Neutrophil (primary cell): ENCODE results near the gene FBXW12.
"Not testable (repeated sequence)": the region's sequence is repeated elsewhere in the genome, so short reads cannot be mapped to it uniquely, and the experiment has no call there.

Experiments
- H3K27ac ChIP-seq: fragments of 200-600 bp; sonication (generic); 2 replicates; pipeline ENCODE4 v1.5.1; 2016; ENCODE audit warnings: mild to moderate bottlenecking, moderate library complexity
- H3K27me3 ChIP-seq: fragments of 200-600 bp; sonication (generic); 2 replicates; pipeline ENCODE4 v1.6.0; 2016; ENCODE audit warnings: mild to moderate bottlenecking
- H3K36me3 ChIP-seq: fragments of 200-600 bp; sonication (generic); 2 replicates; pipeline ENCODE4 v1.5.1; 2017
- H3K4me1 ChIP-seq, 2 experiments: fragments of 200-600 bp in 1 of 2; sonication (generic) in 1 of 2; 1 replicate in 1 of 2; 2 replicates in 1 of 2; pipeline versions ENCODE4 v1.5.1 to v1.6.1; 2013 to 2016; ENCODE audit warnings: low read depth in 1 of 2, low read length in 1 of 2, mild to moderate bottlenecking in 1 of 2, moderate library complexity in 1 of 2; ENCODE audit not compliant: control insufficient read depth in 1 of 2, insufficient read depth in 1 of 2
- H3K4me3 ChIP-seq, 2 experiments: fragments of 200-600 bp in 1 of 2; sonication (generic) in 1 of 2; 1 replicate in 1 of 2; 2 replicates in 1 of 2; pipeline ENCODE4 v1.5.1; 2013 to 2016; ENCODE audit warnings: low read depth in 1 of 2, low read length in 1 of 2, mild to moderate bottlenecking in 1 of 2, moderate library complexity in 1 of 2
- H3K9me3 ChIP-seq: fragments of 200-600 bp; sonication (generic); 2 replicates; pipeline ENCODE4 v1.5.1; 2016
- CTCF ChIP-seq: fragments of 200-600 bp; sonication (generic); IDR thresholded peaks from 2 replicates; pipeline ENCODE4 v1.5.1; 2016; ENCODE audit warnings: antibody characterized with exemption

FBXW12 gene

DNA sequence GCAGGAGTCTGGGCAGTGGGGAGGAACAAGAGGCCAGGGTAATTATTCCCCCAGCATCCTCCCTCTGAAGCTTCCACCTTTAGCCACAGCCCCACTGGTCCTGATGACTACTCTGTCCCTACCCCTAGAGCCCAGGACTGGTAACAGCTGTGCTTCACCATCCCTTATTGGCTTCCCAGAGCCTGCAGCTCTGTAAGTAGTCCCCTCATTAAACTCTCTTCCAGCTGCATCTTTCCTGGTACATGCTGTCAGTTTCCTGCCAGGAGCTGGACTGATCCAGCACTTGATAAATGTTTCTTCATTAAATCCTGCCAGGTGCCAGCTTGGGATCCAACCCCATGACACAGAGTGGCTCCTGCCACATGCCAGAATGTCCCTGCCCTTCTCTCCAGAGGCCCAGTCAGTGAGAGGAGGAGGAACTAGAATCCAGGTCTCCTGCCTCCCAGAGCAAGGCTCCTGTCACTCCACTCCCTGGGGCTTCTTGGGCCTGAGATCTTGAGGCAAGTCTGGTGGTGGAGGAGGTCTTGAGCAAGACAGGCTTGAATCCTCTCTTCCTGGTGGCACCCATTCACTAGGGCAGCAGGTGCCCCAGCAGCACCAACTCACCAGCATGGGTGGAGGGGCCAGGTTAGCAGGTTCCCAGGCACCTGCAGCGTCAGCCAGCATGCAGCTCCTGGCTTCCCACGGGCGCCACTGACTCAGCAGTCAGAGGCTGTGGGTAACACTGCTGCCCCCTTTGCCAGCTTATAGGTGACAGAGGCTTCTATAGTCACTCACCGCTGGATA is 27.6 kb downstream of the FBXW12 start:
- Histone ChIP-seq H3K4me3 (no peak overlapping the region), H3K9me3 (no peaks in the 10 kb centered on the region), H3K27me3 (no peaks in the 10 kb centered on the region), H3K4me1 (peaks cover 37 to 43% of the 10 kb centered on the region in 2 experiments), H3K36me3 (no peaks in the 10 kb centered on the region), H3K27ac (peak overlapping the region; percentile 66)
- TF ChIP-seq CTCF, result no peak

DNA sequence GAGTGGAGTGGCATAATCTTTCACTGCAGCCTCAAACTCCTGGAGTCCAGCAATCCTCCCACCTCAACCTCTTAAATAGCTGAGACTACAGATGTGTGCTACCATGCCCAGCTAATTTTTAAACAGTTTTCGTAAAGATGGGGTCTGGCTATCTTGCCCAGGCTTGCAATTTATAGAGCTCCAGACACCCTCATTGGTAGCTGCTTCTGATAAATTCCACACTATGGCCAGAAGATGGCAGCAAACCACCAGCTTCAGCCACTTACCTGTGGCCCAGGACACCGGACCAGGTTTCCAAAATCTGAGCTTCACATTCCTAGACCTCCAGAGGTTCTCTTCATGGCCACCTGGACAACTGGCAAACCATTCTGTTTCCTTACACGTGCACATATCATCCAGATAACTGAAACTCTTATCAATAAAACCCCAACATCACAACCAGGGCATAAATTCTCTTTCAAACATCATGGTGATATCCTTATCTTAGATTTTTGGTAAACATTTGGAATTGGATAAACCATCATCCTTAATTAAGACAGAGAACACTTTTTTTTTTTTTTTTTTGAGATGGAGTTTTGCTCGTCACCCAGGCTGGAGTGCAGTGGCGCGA is 28.9 kb downstream of the FBXW12 start:
- peak; percentile 85 for TF ChIP-seq CTCF
- Histone ChIP-seq H3K4me1 (peaks cover 37 to 40% of the 10 kb centered on the region in 2 experiments), H3K4me3 (no peak overlapping the region), H3K9me3 (no peaks in the 10 kb centered on the region), H3K36me3 (no peaks in the 10 kb centered on the region), H3K27me3 (no peaks in the 10 kb centered on the region), H3K27ac (no peak overlapping the region)

DNA sequence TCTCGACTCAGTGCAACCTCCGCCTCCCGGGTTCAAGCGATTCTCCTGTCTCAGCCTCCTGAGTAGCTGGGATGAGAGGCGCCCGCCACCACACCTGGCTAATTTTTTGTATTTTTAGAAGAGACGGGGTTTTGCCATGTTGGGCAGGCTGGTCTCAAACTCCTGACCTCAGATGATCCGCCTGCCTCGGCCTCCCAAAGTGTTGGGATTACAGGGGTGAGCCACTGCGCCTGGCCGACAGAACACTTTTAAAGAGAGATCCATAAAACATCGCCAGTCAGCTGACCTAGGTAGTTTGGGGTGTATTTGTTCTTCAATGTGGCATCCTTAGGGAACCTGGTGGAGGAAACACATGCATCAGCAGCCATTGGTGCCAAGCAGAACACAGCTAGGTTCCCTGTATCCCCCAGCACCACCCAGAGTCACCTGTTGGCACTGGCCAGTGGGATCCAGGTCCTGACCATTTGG is 29.4 kb downstream of the FBXW12 start:
- peaks cover 34% of the 10 kb centered on the region in 2 experiments for H3K4me1 ChIP-seq
- H3K9me3 ChIP-seq, H3K27me3 ChIP-seq, H3K36me3 ChIP-seq, H3K4me3 ChIP-seq, H3K27ac ChIP-seq: not testable (repeated sequence)

DNA sequence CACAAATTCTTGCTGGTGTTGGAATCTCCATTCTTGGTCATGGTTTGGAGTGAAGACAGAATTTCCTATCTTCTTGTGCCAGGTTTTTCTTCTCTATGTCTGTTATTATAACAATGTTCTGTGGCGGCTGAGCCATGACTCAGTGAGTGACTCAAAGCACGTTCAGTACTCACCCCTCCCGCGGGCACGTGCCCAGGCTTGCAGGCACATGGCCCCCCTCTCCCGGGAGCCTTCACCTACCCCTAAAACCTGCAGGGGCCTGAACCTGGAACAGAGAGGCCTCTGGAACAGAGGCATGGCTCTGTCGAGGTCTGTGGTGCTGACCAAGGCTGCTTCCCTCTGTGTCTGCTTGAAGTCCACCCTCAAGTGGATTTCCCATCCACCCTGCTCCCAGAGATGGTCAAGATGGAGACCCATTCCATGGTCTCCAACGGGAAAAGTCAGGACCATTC is 30.3 kb downstream of the FBXW12 start:
- TF ChIP-seq CTCF, result no peak
- Histone ChIP-seq H3K4me3 (no peak overlapping the region), H3K4me1 (peaks cover 27% of the 10 kb centered on the region in 2 experiments), H3K27me3 (no peaks in the 10 kb centered on the region), H3K27ac (no peak overlapping the region), H3K9me3 (no peaks in the 10 kb centered on the region), H3K36me3 (no peaks in the 10 kb centered on the region)

- no peak for TF ChIP-seq CTCF
- Histone ChIP-seq H3K27ac (no peak overlapping the region), H3K9me3 (no peaks in the 10 kb centered on the region), H3K4me3 (no peak overlapping the region), H3K4me1 (peaks cover 21% of the 10 kb centered on the region in 2 experiments), H3K27me3 (no peaks in the 10 kb centered on the region), H3K36me3 (no peaks in the 10 kb centered on the region)
Measured at GRCh38 chr3:48402907-48403306, 30.9 kb downstream of the FBXW12 start.
